Neural cell (in vitro differentiated cells): ENCODE measurements around the gene INPP4B. TPM values are rescaled to one million over a fixed set of nuclear protein-coding genes. Genes with fewer than 3 reads are reported as not detected.

Experiments used
- H2AFZ ChIP-seq: fragments of 200-600, 300-800 bp; sonication (generic), shearing (Covaris generic); 2 replicates; pipeline ENCODE4 v1.6.0; 2014; ENCODE audit warnings: low read depth, mild to moderate bottlenecking, antibody characterized with exemption, low read length, moderate library complexity
- H3F3A ChIP-seq: fragments of 200-600 bp; shearing (Covaris generic); 2 replicates; pipeline ENCODE4 v1.6.1; 2016; ENCODE audit warnings: mild to moderate bottlenecking, moderate library complexity, mixed read lengths, antibody characterized with exemption, low read length; ENCODE audit not compliant: insufficient read depth, poor library complexity, severe bottlenecking
- H3K27ac ChIP-seq: fragments of 200-600, 300-800 bp; sonication (generic), shearing (Covaris generic); 2 replicates; pipeline ENCODE4 v1.5.1; 2014; ENCODE audit warnings: mild to moderate bottlenecking, low read length, moderate library complexity
- H3K27me3 ChIP-seq: fragments of 300-800, 200-600 bp; sonication (generic), shearing (Covaris generic); 2 replicates; pipeline ENCODE4 v1.6.0; 2014; ENCODE audit warnings: mild to moderate bottlenecking, low read depth, low read length, moderate library complexity; ENCODE audit not compliant: insufficient read depth
- H3K36me3 ChIP-seq: fragments of 300-800, 200-600 bp; sonication (generic), shearing (Covaris generic); 2 replicates; pipeline ENCODE4 v1.5.1; 2014; ENCODE audit warnings: mild to moderate bottlenecking, antibody characterized with exemption, low read length, moderate library complexity; ENCODE audit not compliant: insufficient read depth
- H3K4me2 ChIP-seq: fragments of 300-800, 200-600 bp; sonication (generic), shearing (Covaris generic); 2 replicates; pipeline ENCODE4 v1.6.0; 2014; ENCODE audit warnings: mild to moderate bottlenecking, low read length
- H3K4me3 ChIP-seq: fragments of 300-800, 200-600 bp; sonication (generic), shearing (Covaris generic); 2 replicates; pipeline ENCODE4 v1.5.1; 2014; ENCODE audit warnings: mild to moderate bottlenecking, low read length, moderate library complexity
- H3K79me2 ChIP-seq: fragments of 200-600 bp; shearing (Covaris generic); replicated peaks from 2 replicates; pipeline ENCODE4 v1.6.0; 2014; ENCODE audit warnings: mild to moderate bottlenecking, low read length, moderate library complexity; ENCODE audit not compliant: insufficient read depth
- H3K9ac ChIP-seq: fragments of 300-800, 200-600 bp; sonication (generic), shearing (Covaris generic); 2 replicates; pipeline ENCODE4 v1.6.1; 2016; ENCODE audit warnings: mild to moderate bottlenecking, low read length, mixed read lengths
- H3K9me2 ChIP-seq: fragments of 200-600 bp; shearing (Covaris generic); 2 replicates; pipeline ENCODE4 v1.6.1; 2016; ENCODE audit warnings: mild to moderate bottlenecking, low read length, mixed read lengths; ENCODE audit not compliant: insufficient read depth
- H3K9me3 ChIP-seq: fragments of 200-600, 300-800 bp; sonication (generic), shearing (Covaris generic); 2 replicates; pipeline ENCODE4 v1.6.1; 2016; ENCODE audit warnings: mild to moderate bottlenecking, mixed run types, low read length, moderate library complexity, mixed read lengths
- H4K20me1 ChIP-seq: fragments of 200-600 bp; shearing (Covaris generic); 2 replicates; pipeline ENCODE4 v1.6.1; 2016; ENCODE audit warnings: mild to moderate bottlenecking, mixed run types; ENCODE audit not compliant: insufficient read depth
- EP300 ChIP-seq: fragments of 450-650 bp; conservative IDR thresholded peaks from 2 replicates; pipeline ENCODE4 v1.6.1; 2014; ENCODE audit warnings: antibody characterized with exemption, mild to moderate bottlenecking, moderate library complexity; ENCODE audit not compliant: poor library complexity, severe bottlenecking
- EZH2 ChIP-seq: fragments of 200-600, 300-800 bp; shearing (Covaris generic), sonication (generic); IDR thresholded peaks from 2 replicates; pipeline ENCODE4 v1.6.1; 2014; ENCODE audit warnings: antibody characterized with exemption, low read length, borderline replicate concordance, mild to moderate bottlenecking; ENCODE audit not compliant: insufficient read depth, poor library complexity, severe bottlenecking
- MXI1 ChIP-seq: fragments of 450-650 bp; conservative IDR thresholded peaks from 2 replicates; pipeline ENCODE4 v1.6.1; 2014; ENCODE audit warnings: antibody characterized with exemption, mild to moderate bottlenecking; ENCODE audit not compliant: poor library complexity, severe bottlenecking
- POLR2AphosphoS5 ChIP-seq: IDR thresholded peaks from 2 replicates; pipeline ENCODE4 v1.6.1; 2012
- RAD21 ChIP-seq: fragments of 450-650 bp; conservative IDR thresholded peaks from 2 replicates; pipeline ENCODE4 v1.6.1; 2014; ENCODE audit warnings: antibody characterized with exemption, mild to moderate bottlenecking, moderate library complexity
- REST ChIP-seq: IDR thresholded peaks from 2 replicates; pipeline ENCODE4 v1.6.1; 2012; ENCODE audit warnings: borderline replicate concordance
- SMC3 ChIP-seq: fragments of 450-650 bp; conservative IDR thresholded peaks from 2 replicates; pipeline ENCODE4 v1.6.1; 2014; ENCODE audit warnings: antibody characterized with exemption, mild to moderate bottlenecking, moderate library complexity; ENCODE audit not compliant: poor library complexity
- TAF1 ChIP-seq: IDR thresholded peaks from 2 replicates; pipeline ENCODE4 v1.6.1; 2012; ENCODE audit warnings: low read depth
- polyA plus RNA-seq: library from polyadenylated mRNA; depleted of rRNA; stranded (reverse); fragments of >200 nt; gene quantifications from 2 replicates; pipeline ENCODE4 v1.2.3, GENCODE V29; 2014
- TF ChIP-seq, protein P1 (sequence below): fragments of 450-650 bp; IDR thresholded peaks from 2 replicates; pipeline ENCODE4 v1.5.1; 2014; ENCODE audit warnings: antibody characterized with exemption, mild to moderate bottlenecking, moderate library complexity; ENCODE audit not compliant: poor library complexity, severe bottlenecking

The INPP4B gene
- polyA plus RNA-seq, 1 donor from 2014 or later, result 0.30 TPM

DNA sequence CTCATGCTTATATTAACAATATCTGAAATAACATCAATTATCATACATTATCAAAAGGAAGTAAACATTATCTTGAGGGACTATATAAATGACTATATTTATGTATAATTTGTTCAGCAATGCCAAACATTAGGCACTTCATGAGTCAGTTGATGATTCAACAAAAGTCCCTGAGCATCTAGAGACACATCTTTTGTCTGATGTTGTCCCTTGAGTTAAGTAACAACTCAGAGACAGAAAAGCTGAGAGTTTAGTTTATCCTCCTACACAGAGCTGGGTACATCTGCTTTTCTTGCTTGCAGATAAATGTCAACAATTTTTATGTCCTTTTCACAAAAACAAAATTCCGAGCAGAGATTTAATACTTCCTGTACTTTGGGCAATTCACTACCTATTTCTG lies 311.1 kb downstream of the INPP4B start:
- Histone ChIP-seq H3K36me3 (no peaks in the 10 kb centered on the region), H3K27ac (no peak overlapping the region), H2AFZ (no peak overlapping the region), H3K79me2 (no peaks in the 10 kb centered on the region), H3F3A (no peaks in the 10 kb centered on the region), H3K9ac (no peak overlapping the region), H3K4me2 (no peak overlapping the region), H3K9me3 (no peaks in the 10 kb centered on the region), H3K27me3 (no peaks in the 10 kb centered on the region), H3K4me3 (no peak overlapping the region), H3K9me2 (no peaks in the 10 kb centered on the region), H4K20me1 (no peaks in the 10 kb centered on the region)
- no peak for TF ChIP-seq RAD21
- no peak for TF ChIP-seq POLR2AphosphoS5
- TF ChIP-seq EP300, result no peak
- no peak for TF ChIP-seq SMC3
- TF ChIP-seq, protein P1, sequence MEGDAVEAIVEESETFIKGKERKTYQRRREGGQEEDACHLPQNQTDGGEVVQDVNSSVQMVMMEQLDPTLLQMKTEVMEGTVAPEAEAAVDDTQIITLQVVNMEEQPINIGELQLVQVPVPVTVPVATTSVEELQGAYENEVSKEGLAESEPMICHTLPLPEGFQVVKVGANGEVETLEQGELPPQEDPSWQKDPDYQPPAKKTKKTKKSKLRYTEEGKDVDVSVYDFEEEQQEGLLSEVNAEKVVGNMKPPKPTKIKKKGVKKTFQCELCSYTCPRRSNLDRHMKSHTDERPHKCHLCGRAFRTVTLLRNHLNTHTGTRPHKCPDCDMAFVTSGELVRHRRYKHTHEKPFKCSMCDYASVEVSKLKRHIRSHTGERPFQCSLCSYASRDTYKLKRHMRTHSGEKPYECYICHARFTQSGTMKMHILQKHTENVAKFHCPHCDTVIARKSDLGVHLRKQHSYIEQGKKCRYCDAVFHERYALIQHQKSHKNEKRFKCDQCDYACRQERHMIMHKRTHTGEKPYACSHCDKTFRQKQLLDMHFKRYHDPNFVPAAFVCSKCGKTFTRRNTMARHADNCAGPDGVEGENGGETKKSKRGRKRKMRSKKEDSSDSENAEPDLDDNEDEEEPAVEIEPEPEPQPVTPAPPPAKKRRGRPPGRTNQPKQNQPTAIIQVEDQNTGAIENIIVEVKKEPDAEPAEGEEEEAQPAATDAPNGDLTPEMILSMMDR, result no peak
- no peak for TF ChIP-seq EZH2
- TF ChIP-seq REST, result no peak

DNA sequence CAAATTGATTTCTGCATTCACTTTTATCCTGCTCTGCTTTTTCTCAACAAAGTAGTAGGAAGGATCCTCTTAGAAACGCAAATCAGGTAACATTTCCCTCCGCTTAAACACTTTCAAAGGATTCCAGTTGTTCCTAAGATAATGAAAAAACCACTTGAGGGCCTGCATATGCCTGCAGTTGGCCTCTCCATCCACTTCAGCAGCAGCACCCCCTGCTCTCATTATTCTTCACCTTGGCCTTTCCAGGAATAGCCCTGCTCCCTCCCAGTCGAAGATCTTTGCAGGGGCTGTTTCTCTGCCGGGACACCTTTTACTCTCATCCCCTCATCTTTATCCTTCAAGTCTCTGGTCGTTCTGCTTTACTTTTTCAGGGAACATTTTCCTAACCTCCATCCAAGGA lies 314.0 kb downstream of the INPP4B start:
- no peak overlapping the region for H3K9ac ChIP-seq
- no peak overlapping the region for H2AFZ ChIP-seq

More for the DNA sequence above, 314.0 kb downstream of the INPP4B start:
- Histone ChIP-seq H3K79me2 (no peaks in the 10 kb centered on the region), H3F3A (no peaks in the 10 kb centered on the region), H3K36me3 (no peaks in the 10 kb centered on the region), H3K27ac (no peak overlapping the region), H4K20me1 (no peaks in the 10 kb centered on the region), H3K27me3 (no peaks in the 10 kb centered on the region), H3K9me3 (no peaks in the 10 kb centered on the region), H3K4me3 (no peak overlapping the region), H3K9me2 (no peaks in the 10 kb centered on the region), H3K4me2 (no peak overlapping the region)
- TF ChIP-seq RAD21 (no peak), EZH2 (no peak), MXI1 (no peak), POLR2AphosphoS5 (no peak), REST (no peak), SMC3 (no peak), EP300 (no peak), TAF1 (no peak)
- TF ChIP-seq, protein P1, result no peak
